ENCODE data around the gene PLSCR2.

- no peak for TF ChIP-seq TCF12 (IDR thresholded peaks at IDR 0.05; ENCODE audit: low read depth)
- TF ChIP-seq NFIC (IDR thresholded peaks at IDR 0.05) = no peak
- no peak for TF ChIP-seq TAF1 (IDR thresholded peaks at IDR 0.05; ENCODE audit: low read depth)
- TF ChIP-seq FOXM1 (IDR thresholded peaks at IDR 0.05; ENCODE audit: borderline replicate concordance, low read depth) = no peak
- no peak for TF ChIP-seq CEBPB (IDR thresholded peaks at IDR 0.05)
- no peak for TF ChIP-seq CREB1 (IDR thresholded peaks at IDR 0.05; ENCODE audit: low read depth)
- TF ChIP-seq MAX (IDR thresholded peaks at IDR 0.05) = no peak
- no peak for TF ChIP-seq REST (IDR thresholded peaks at IDR 0.05; ENCODE audit: low read depth)
- no peak for TF ChIP-seq ZBTB7A (IDR thresholded peaks at IDR 0.05; ENCODE audit: low read depth)
- no peak for TF ChIP-seq TEAD4 (IDR thresholded peaks at IDR 0.05)
- TF ChIP-seq EP300 (IDR thresholded peaks at IDR 0.05; ENCODE audit: borderline replicate concordance) = no peak
- TF ChIP-seq RAD21 (IDR thresholded peaks at IDR 0.05; ENCODE audit: low read depth) = no peak
- TF ChIP-seq YY1 (IDR thresholded peaks at IDR 0.05; ENCODE audit: low read depth) = no peak
Observed at GRCh38 chr3:146469150-146470017, at the start of gene PLSCR2.
